NCI-H187 treated with DMSO at 0.1 percent for 48 hours (cell line): ENCODE results near the gene SLC24A1.

Source experiments
- DNase-seq: peaks from one replicate; lab custom pipeline; 2025; lab: John Stamatoyannopoulos, UW

SLC24A1 gene

DNA sequence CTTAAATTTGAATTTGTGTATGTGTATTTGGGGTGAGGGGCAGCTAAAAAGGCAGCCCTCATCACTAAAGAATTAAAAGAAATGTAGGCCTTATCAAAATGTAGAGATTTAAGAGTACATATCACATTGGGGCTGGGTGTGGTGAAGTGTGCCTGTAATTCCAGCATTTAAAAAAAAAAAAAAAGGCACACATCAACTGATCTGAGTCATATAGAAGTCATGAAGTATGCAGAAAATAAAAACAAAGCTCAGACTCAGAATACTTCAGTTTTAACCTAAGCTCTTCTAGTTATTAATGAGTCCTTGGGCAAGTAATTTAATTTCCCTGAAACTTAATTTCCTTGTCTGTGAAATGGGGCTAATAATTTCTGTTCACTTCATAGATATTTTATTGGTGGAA lies 31.6 kb downstream of the SLC24A1 start:
- DNase-seq = no peak

DNA sequence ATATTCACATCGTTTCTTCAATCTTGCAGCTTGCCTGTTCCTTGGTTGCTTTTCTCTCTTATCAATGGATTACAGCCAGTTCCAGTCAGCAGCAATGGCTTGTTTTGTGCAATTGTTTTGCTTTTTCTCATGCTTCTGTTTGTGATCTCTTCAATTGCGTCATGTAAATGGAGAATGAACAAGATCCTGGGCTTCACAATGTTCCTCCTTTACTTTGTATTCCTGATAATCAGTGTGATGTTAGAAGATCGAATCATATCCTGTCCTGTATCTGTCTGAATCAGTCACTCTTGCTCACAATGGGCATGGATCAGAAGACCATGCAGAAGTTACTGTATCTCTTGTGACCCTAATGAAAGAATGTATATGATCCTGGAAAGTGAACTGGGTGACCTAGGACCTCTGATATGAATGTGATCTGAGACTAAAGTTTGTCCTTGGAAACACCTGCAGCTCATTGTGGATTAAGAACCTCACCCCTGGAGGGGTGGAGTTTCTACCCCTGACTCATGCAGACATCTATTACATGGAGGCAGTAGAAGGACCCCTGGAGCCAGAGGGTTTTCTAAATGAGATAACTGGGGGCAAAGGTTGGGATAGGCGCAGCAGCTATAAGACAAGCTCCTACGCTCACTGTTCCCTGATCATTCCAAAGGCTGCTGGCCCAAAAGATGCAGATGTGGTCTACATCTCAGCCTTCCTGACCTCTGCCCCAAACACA lies 32.2 kb downstream of the SLC24A1 start:
- no peak for DNase-seq

DNA sequence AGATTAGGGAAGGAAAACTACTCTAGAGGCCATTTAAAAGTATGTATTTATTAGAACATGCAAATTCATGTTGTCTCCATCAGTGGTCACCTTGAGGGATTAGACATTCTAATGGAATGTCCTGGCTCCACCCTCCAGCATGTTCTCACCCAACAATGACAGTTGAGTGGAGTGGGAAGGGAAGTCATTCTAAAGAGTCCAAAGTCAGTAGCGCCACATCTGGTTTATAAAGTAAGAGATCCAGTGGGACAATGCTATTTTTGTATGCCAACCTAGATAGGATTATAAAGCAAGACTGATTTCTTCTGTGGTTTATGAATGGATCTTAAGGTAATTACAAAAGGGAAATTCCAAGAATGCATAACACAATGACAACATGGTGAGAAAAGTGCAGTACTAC lies 33.3 kb downstream of the SLC24A1 start:
- no peak for DNase-seq

DNA sequence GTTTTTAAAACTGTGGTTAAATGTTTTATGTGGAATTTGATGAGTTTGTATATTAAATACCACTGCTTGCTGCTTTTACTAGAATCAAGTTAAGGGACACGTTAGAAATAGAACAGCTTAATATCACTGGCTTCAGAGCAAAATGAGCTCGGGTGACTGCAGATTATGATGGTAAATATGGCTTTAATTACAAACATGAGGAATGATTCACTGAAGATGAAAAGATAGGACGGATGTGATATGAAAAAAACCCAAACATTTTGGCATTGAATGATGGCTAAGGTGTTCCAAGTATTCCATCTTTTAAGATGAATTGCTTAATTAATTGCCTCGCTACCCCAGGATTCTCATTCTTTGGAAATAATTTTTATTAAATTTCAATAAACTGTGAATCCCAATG lies 33.7 kb downstream of the SLC24A1 start:
- no peak for DNase-seq

DNA sequence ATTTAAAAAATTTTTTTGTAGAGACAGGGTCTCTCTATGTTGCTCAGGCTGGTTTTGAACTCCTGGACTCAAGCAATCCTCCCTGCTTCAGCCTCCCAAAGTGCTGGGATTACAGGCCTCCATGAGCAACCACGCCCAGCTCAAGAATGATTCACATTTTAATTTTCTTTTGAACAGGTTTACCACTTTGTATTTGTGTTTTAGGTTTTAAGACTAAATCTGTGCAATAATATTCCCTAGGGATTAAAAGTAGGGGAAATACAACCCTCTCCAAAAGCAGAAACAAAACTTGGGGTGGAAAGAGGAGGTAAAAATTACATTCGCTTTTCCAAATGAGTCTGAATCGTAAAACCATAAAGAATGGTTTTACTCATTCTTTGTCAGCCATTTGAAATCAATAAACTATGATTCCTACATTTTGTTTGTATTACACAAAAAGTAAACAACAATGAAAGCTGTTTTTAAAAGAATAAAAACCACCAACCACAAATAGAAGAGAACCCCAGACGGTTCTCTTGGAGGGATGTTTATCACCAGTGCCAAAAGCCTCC lies 37.8 kb downstream of the SLC24A1 start:
- no peak for DNase-seq

DNA sequence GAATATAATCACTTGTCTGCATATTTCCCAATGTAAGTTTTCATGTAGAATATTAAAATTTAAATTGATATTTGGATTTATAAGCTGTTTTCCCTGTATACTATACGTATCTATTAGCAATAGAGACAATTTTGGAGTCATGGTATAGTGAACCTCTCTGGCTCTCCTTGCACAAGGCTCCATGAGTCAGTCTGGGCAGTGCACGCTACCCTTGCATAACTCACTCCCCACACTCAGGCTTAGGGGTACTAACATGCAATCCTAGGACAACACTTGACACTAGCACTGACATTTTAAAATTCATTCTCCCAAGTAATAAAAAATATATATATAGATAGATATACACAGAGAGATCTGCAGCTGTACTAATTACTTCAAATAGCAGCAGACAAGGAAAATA lies 39.2 kb downstream of the SLC24A1 start:
- DNase-seq = no peak

DNA sequence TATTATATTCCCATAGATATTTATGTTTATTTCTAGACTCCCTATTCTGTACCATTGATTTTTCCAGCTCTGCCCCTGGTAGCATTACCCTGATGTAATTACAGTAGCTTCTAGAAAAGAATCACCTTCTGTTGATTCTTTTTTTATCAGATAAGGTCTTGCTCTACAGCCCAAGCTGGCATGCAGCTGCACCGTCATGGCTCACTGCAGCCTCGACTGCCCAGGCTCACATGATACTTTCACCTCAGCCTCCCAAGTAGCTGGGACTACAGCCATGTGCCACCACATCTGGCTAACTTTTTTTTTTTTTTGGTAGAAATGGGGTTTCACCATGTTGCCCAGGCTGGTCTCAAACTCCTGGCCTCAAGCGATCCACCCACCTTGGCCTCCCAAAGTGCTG lies 41.8 kb downstream of the SLC24A1 start:
- DNase-seq = no peak

DNA sequence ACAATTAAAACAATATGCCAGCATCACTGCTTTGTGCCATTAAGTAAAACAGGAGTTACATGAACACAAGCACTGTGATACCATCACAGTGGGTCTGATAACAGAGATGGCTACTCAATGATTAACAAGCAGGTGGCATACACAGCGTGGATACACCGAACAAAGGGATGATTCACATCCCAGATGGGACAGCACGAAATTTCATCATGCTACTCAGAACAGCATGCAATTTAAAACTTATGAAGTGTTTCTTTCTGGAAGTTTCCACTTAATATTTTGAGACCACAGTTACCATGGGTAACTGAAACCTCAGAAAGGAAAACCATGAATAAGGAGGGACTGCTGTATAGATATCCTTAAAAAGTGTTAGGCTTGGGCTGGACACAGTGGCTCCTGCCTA lies 44.5 kb downstream of the SLC24A1 start:
- no peak for DNase-seq

DNA sequence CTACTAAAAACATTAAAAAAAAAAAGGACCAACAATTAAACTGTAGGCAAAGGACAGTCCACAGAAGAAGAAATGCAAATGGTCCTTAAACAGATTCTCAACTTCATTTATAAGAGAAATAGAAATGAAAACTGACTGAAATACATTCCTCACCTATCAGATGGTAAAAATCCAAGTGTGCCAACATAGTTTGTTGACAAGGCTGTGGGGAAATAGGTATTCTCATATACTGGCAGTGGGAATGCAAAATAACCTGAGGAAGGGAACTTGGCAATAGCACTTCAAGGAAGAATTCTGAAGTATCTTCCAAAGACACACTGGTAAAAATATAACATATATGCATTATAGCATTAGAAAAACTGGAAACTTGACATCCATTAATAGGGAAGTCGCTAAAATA lies 53.8 kb downstream of the SLC24A1 start:
- DNase-seq = no peak

DNA sequence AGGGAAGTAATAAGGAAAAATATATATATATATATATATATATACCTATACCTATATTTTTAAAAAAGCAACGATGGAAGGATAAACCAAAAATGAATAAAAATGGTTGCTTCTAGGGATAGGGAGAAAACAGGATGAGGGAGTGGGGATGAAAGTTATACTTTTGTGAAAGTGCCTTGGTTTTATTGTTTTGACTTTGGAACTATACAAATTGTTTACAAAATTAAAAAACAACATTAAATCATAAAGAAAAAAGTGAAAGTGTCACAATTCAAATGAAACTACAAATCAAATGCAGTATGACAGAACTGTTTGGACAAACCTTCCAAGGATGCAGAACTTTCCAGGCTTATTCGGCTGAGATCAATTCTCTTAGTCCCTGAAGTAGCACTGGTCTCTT lies 54.4 kb downstream of the SLC24A1 start:
- DNase-seq = no peak

DNA sequence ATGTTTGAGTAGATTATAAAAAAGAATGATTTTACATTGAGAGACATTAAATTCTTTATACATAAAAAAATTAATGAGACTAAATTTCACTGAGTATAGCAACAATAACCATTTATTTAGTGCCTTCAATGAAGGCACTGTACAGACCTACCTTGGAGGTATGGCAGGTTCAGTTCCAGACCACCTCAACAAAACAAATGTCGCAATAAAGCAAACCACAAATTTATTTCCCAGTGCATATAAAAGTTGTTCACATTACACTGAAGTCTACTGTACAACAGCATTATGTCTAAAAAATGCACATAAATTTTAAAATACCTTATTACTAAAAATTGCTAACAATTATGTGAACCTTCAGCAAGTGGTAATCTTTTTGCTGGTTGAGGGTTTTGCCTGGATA lies 58.8 kb downstream of the SLC24A1 start:
- DNase-seq = no peak

DNA sequence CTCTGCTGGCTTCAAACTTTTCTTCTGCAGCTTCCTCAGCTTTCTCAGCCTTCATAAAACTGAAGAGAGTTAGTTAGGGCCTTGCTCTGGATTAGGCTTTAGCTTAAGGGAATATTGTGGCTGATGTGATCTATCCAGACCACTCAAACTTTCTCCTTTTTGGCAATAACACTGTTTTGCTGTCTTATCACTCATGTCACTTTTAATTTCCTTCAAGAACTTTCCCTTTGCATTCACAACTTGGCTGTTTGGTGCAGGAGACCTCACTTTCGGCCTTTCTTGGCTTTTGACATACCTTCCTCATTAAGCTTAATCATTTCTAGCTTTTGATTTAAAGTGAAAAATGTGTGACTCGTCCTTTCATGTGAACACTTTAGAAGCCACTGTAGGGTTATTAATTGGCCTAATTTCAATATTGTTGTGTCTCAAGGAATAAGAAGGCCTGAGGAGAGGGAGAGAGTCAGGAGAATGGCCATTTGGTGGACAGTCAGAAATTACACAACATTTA lies 60.7 kb downstream of the SLC24A1 start:
- no peak for DNase-seq

DNA sequence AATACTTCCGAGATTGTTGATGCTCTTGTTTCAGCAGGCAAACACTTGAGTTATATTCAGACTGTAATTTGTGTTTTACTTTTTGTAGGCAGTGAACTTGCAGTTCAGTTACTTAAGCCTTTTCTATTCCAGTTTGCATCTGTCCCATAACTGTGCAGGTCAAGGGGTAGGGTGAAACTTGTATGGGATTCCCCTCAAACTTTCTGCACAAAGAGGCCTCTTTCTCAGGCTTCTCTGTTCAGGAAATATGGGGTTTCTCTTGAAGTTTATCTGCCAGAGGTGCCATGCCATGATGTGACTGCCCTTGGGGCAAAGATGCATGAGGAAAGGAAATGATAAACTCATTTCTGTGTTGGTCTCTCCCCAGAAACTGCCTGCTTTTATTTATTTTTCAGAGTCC lies 66.7 kb downstream of the SLC24A1 start:
- DNase-seq = no peak

DNA sequence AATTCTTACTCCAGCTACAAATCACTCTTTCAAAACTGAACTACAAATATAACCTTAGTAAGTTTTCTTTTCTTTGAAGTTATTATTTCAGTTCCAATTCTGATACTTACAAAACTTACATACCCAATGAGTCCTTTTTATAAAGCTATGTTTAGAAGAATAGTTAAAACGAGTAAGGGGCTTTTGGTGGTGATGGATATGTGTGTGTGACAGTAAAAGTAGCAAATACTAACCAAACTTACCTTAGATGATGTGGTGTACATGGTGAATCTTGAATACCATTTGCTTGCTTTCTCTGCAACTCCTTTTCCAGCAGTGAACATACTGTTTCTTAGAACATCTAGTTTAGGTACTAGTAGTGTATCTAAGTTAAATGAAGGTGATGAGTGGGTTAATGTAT lies 68.4 kb downstream of the SLC24A1 start:
- DNase-seq = no peak

DNA sequence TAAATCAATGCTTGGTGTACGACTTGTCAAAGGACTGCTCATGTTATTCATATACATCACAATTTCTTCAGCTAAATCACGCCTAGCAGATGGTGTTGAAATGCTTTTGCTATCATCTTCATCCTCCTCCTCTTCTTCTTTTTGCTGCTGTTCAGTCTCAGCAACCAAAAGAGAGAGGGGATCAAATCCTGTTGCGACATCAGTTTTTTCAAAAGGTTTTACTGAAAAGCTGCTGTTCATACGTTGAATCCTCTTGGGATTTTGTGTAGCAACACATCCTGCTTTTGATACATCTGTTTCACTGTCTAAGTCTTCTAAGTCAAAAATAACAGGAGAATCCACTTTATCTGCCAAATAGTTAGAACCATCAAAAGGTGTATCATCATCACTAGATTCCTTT lies 69.0 kb downstream of the SLC24A1 start:
- DNase-seq = no peak

DNA sequence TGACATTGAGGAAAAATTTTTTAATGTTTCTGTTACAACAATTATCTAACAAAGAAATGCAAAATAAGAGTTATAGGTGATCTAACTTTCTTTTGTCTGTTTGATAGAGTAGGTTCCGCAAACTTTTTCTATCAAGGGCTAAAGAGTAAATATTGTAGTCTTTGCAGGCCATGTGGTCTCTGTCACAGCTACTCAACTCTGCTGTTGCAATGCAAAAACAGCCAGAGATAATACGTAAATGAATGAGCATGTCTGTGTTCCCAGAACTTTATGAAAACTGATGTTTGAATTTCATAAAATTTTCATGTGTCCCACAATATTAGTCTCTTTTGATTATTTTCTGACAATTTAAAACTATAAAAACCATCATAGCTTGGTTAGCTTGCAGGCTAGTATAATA lies 73.3 kb downstream of the SLC24A1 start:
- no peak for DNase-seq
